HG02623 (cell line): ENCODE measurements around the gene ACADVL.

Source experiments
- ATAC-seq: cut with Tn5 transposase; IDR thresholded peaks from one replicate; pipeline ENCODE4 v1.9.1; 2021; ENCODE audit warnings: moderate library complexity; ENCODE audit not compliant: unreplicated experiment

ACADVL gene

GRCh38 chr17:7216242-7217112 lies 3.3 kb upstream of the ACADVL start:
- no peak for ATAC-seq

- ATAC-seq: no peak
Observed at GRCh38 chr17:7217113-7217987, 2.4 kb upstream of the ACADVL start.

GRCh38 chr17:7218166-7218565 lies 1.6 kb upstream of the ACADVL start:
- ATAC-seq: no peak

- ATAC-seq: no peak
Observed at GRCh38 chr17:7218758-7219157, 980 bp upstream of the ACADVL start.

GRCh38 chr17:7219229-7219811 lies 418 bp upstream of the ACADVL start:
- no peak for ATAC-seq

GRCh38 chr17:7220593-7221277 lies 997 bp downstream of the ACADVL start:
- no peak for ATAC-seq

GRCh38 chr17:7221278-7222092 lies 1.7 kb downstream of the ACADVL start:
- no peak for ATAC-seq

- no peak for ATAC-seq
Observed at GRCh38 chr17:7222093-7222971, 2.6 kb downstream of the ACADVL start.

- ATAC-seq: no peak
Observed at GRCh38 chr17:7222972-7223292, 3.2 kb downstream of the ACADVL start.

- no peak for ATAC-seq
Observed at GRCh38 chr17:7223375-7223774, 3.6 kb downstream of the ACADVL start.

- ATAC-seq: no peak
Observed at GRCh38 chr17:7224110-7224509, 4.4 kb downstream of the ACADVL start.

GRCh38 chr17:7224661-7225111 lies 4.9 kb downstream of the ACADVL start:
- ATAC-seq: no peak

- no peak for ATAC-seq
Observed at GRCh38 chr17:7225711-7226331, 6.1 kb downstream of the ACADVL start.

- no peak for ATAC-seq
Observed at GRCh38 chr17:7226721-7227710, 7.3 kb downstream of the ACADVL start.

GRCh38 chr17:7228920-7229319 lies 9.2 kb downstream of the ACADVL start:
- no peak for ATAC-seq

- no peak for ATAC-seq
Observed at GRCh38 chr17:7229504-7229903, 9.8 kb downstream of the ACADVL start.

- no peak for ATAC-seq
Observed at GRCh38 chr17:7232114-7232513, 12.4 kb downstream of the ACADVL start.

GRCh38 chr17:7233701-7234082 lies 14.0 kb downstream of the ACADVL start:
- no peak for ATAC-seq
